ENCODE measurements around the gene ATXN1.
"Not testable (repeated sequence)": the region's sequence is repeated elsewhere in the genome, so short reads cannot be mapped to it uniquely, and the experiment has no call there.

The ATXN1 gene

DNA sequence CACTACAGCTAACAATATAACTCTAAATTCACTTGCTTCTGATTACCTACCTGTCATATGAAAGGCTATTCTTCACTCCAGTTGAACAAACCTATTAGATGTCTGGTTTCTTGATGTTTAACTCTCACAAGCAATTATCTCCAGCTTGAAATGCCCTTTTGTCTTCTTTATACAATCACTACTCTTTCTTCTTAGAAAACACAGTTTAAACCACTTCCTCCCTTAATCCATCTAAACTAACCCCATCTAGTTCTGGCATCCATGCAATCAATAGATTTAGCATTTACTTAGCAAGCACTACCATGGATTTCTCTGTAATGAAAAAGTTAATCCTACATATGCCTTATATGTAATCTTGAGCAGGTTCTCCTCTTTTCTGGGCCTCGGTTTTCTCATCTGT lies 127.3 kb downstream of the ATXN1 start:
- DNase-seq = no peak

DNA sequence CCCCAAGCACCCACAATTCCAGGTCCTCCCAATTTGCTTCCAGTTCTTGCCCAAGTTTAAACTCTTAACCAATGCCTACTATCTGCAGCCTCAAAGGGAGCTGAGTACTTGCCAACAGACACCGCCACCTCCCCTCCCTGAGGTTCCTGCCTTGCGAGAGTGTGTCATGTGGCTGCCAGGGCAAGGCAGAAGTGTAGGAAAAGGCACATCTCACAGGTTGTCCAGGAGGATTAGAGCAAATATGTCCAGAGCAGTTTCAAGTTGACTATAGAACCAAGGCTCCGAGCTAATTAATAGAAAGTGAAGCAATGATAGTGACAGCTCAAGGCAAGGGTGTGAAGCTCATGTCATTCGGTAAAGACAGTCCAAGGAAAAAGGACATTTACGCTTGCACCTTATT lies 127.8 kb downstream of the ATXN1 start:
- DNase-seq = no peak

DNA sequence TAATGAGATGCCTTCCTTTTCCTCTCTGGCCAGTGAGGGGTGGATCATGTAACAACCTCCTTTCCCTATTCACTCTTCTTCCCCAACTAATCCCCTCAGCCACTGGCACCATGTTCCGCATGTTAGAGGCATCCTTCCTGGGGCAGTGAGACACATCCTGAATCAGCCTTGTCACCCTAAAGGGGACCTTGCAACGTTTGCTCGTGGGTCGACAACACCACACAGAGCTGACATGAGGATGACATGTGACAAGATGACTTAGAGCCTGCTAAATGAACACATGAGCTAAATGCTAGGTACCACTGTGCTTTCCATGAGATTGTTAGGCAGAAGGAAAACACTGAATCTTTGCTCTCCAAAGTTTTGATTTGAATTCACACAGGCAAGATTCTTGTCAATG lies 129.2 kb downstream of the ATXN1 start:
- DNase-seq = no peak

DNA sequence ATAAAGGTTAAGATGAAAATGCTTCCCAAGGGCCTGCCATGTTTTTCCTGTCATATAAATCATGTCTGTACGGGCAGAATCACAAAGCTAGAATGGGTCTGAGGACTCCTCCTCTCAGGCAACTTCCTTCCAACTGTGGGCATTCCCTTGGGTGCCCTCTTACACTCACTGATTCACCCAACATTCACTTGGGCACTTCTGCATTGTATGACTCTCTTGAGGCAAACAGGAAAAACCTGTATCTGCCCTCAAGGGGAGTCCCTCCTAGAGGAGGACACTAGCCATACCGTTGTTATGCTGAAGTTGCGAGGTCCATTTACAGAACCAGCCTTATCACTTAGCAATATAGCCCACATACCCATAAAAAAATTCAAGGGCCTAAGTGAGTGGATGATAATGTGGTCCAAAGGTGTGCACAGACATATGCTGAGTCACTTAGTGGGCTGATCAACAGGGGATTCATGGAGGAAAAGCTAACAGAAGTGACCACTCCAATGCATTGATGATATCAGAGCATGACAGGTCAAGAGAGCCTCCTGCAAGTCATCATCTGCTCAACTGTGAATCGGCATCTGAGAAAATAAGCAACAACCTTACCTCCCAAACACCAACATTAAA lies 131.1 kb downstream of the ATXN1 start:
- no peak for DNase-seq

DNA sequence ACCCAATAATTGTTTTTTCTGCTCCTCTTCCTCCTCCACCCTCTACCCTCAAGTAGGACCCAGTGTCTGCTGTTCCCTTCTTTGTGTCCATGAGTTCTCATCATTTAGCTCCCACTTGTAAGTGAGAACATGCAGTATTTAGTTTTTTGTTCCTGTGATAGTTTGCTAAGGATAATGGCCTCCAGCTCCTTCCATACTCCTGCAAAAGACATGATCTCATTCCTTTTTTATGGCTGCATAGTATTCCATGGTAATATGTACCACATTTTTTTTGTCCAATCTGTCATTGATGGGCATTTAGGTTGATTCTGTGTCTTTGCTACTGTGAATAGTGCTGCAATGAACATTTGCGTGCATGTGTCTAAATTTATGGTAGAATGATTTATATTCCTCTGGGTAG lies 132.7 kb downstream of the ATXN1 start:
- not testable (repeated sequence) for DNase-seq

GRCh38 chr6:16626650-16627049 lies 134.6 kb downstream of the ATXN1 start:
- DNase-seq = no peak

- DNase-seq = no peak
These were observed 135.7 kb downstream of the ATXN1 start for GRCh38 chr6:16625291-16626265.

DNA sequence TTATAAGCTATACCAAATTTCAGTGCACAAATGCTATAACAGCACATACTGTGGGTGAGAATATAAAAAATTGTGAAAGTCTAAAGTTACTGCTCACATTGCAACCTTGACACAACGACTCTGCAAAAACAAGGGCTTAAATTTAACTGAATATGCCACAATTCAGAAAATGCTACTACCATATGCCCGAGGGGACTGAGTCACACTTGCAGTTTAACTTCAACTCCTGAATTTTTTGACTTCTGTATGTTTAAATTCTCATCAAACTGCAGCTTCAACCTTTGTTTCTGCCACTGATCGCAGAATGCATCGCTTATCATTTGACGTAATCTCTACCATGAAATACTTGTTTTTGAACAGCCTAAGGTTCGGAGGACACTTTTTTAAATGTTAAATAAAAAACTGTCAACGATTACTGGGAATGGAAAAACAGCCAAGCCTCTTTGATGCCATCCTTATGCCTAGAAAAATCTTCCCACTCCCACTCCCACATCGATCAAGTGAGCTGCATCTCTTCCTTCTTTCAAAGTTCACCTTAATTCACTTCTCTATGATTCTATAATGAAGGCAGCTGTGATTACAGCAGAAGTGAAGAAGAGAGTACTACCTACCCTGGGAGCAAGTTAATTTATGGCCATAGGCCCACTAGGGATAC lies 136.5 kb downstream of the ATXN1 start:
- no peak for DNase-seq

DNA sequence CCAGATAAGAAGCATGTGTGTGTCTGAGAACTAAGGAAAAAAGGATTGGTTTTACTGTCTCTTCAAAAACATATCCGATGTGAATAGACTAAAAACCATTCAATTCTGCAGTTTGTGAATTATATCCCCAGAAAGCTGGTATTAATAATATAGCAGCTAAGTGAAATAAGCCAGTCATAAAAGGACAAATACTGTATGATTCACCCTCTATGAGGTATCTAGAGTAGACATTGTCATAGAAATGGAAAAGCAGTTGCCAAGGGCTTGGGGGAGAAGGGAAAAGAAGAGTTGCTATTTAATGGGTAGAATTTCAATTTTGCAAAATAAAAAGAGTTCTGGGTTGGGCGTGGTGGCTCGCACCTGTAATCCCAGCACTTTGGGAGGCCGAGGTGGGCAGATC lies 137.5 kb downstream of the ATXN1 start:
- DNase-seq = no peak

DNA sequence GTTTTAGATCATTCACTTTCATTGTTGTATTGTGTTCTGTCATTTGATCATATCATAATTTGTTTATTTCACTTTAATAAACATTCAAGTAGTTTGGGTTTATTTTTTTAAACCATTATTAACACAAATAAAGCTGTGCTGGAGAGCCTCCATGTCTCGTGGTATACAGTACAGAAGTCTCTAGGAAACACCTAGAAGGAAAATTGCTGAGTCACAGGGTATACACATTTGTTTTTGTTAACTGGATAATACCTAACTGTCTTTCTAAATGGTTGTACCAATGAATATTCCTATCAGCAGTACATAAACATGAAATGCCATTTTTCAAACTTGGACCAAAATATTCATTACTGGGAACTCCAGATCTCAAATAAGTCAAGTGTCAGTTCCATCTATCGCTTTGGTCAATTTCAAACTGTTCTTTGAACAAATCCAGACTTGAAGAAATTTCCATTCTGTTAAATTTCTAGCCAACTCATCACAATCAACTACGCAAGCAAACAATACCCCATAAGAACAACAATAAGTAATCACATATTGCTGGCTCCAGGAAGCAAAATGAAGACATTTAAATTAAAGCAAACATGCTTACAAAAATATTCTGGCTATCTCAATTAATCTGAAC lies 138.1 kb downstream of the ATXN1 start:
- no peak for DNase-seq

GRCh38 chr6:16622193-16622592 lies 139.1 kb downstream of the ATXN1 start:
- DNase-seq = no peak

- DNase-seq = no peak
These were observed 140.3 kb downstream of the ATXN1 start for GRCh38 chr6:16621002-16621401.

DNA sequence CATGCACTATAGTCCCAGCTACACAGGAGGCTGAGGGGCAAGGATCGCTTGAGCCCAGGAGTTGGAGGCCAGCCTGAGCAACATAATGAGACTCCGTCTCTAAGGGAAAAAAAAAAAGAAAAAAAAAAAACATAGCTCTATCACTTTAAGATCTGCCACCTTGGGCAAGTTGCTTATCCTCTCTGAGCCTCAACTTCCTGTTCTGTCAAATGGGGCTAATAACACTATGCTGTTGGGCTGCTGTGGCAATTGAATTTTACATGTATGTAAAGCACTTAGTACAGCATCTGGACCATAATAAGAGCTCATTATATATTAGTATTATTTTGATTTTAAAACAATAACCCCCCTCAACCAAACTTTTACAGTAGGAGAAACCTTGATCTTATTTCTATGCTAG lies 141.5 kb downstream of the ATXN1 start:
- no peak for DNase-seq

DNA sequence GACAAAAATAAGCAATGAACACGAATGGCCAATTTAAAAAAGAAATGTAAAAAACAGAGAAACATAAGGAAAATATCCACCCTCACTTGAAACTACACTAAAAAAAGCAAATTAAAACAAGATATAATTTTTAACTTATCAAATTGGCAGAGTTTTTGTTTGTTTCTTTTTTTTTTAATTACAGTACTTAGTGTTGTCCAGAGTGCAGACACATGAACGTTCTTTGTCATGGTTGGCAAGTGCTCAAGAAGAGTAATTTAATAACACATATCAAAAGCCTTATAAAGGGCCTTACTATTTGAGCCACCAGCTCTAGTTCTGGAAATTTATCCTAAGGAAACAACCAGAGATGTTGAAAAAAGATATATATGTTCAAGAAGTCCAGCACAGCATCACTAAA lies 142.3 kb downstream of the ATXN1 start:
- no peak for DNase-seq

GRCh38 chr6:16615215-16615614 lies 146.0 kb downstream of the ATXN1 start:
- DNase-seq = not testable (repeated sequence)

DNA sequence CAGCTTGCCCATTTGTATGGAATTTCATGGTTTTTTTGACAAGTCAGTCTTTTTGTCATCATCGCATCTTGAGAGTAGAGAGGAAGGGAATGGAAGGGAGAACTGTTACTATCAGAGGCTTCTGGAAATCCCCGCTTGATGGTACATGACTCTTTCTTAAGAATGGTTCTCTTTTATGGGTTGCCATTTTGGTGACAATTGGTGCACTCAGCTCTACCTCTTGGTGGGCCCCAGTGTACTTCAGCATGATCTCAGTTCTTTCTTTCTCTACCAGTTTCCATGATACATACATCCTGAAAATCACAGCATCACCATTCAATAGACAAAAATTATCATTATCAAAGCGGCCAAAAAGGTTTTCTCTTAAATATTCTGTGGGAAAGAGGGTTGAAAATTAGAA lies 147.1 kb downstream of the ATXN1 start:
- not testable (repeated sequence) for DNase-seq

- DNase-seq = not testable (repeated sequence)
These were observed 147.8 kb downstream of the ATXN1 start for GRCh38 chr6:16613504-16613903.

DNA sequence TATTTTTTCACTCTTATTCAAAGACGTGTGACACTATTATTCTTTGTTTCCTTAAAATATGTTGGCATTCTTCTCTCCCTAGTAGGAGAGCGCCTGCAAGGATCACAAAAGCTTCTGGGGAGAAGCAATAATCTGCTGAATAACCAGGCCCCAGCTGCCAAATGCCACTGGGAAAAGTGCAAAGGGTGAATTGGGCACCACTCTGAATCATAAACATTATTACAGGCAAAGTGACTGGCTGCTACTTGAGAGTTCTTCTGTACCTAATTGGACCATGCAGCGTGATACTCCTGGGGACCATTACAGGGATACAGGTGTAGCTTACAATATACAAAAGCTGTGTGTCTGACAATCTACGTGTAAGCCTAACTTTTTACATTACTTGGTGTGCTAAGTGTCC lies 152.8 kb downstream of the ATXN1 start:
- no peak for DNase-seq

DNA sequence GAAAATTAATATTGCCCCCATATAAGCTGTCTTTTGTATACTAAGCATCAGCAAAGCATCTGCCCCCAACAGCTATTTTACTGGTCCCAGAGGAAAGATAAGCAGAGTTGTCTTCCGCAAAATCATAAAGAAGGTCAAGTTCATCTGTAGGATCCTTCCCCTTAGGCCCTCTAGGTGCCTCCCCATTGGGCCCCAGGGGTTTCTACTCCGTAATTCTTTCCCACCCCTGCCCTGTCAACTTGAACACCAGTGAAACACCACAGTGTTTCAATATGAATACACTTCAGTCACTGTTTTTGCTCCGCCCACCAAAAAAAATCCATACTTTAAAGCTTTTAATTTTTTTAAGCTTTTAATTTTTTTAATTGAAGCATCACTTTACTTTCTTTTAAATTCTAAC lies 159.2 kb downstream of the ATXN1 start:
- DNase-seq = no peak

DNA sequence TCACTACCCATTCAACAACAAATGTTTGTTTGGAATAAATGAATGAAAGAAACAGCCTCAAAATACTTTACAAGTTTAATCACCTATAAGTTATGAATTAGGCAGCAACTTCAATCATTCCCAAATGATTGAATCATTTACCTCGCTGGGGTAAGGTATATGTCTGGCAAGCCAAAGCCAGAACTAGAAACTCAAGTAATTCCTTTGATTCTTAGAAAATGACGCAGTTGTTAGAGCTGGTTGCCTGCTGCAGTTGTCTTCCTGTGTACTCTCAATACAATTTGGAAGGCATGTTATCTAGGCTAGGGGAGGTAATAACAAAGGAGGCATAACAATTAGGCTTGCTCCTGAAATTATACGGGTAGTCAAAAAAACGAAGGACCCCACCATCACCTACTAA lies 160.6 kb downstream of the ATXN1 start:
- DNase-seq = no peak

GRCh38 chr6:16600026-16600425 lies 161.2 kb downstream of the ATXN1 start:
- DNase-seq = no peak

DNA sequence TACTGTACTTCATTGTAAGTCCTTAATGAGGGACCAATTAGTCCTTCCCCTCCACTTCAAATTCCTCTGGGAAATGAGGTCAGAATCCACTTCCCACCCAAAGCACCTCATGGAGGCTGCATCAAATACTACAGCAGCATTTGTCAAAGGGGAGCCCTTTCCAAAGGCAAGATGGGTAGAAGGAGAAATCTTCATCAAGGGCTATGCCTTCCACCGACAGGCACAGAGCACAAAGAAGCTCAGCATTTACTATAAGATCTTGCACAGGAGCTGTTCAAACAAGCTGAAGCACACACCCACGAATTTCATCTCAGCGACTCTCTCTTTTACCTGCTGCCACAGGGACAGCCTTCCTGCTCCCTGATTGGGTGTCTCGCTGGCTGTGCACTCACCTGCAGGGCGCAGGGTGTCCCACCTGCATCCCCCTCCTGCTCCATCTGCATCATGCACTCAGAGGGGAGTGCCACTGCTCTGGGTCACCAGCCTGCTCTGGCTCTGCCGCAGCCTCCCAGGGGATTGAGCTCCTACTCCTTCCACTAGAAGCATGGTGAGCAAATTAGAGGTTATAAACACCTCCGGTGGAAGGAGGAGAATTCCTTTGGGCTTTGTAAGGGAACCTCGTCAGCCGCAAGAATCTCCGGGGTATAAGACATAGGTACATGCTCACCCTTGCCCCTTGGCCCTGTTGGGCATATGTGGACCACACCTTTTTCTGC lies 164.5 kb downstream of the ATXN1 start:
- no peak for DNase-seq
